Measurements from ENCODE around the gene WNT16.

DNA sequence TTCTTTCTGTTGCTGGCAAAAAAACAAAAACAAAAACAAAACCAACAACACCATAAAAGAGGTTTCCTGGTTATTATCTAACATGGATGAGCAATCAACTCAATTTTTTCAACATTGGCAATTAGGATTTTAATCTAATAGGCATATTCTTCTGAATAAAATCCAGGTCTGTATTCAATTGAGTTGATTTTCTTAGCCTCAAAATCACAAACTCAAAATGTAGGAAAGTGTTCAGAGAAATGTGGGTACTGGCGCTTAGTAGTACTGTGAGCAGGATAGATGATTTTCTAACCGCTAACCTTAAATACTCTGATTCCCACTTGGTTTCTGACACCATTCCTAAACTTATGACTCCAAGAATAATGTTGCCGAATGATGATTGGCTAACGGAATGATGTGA, 5.6 kb downstream of the WNT16 start:
- TF ChIP-seq POLR2A (IDR thresholded peaks at IDR 0.05; ENCODE audit: low read length) = no peak
- no peak for TF ChIP-seq GATA1 (IDR thresholded peaks at IDR 0.05; ENCODE audit: low read depth, low read length)
